Esophagus (tissue), 2 donors: Measurements from ENCODE around the gene PI4KA. TPM values are rescaled to one million over a fixed set of nuclear protein-coding genes. Genes with fewer than 3 reads are reported as not detected.
A peak's percentile ranks its signal among the peaks of the same experiment; 100 is the strongest.

Experiments
- H3K27ac ChIP-seq, 2 donors: one replicate each; pipeline ENCODE4 v1.5.1; 2013; ENCODE audit warnings: low read depth in 2 of 2, mild to moderate bottlenecking in 2 of 2, inconsistent platforms in 1 of 2, low read length in 1 of 2, moderate library complexity in 1 of 2
- H3K27me3 ChIP-seq, 2 donors: one replicate each; pipeline ENCODE4 v1.6.1; 2013; ENCODE audit warnings: low read length in 2 of 2, control low read depth in 1 of 2, mild to moderate bottlenecking in 1 of 2; ENCODE audit not compliant: insufficient read depth in 2 of 2, control insufficient read depth in 1 of 2
- H3K36me3 ChIP-seq, 2 donors: one replicate each; pipeline ENCODE4 v1.6.1; 2013; ENCODE audit warnings: low read length in 1 of 2; ENCODE audit not compliant: control insufficient read depth in 2 of 2, insufficient read depth in 2 of 2
- H3K4me1 ChIP-seq, 2 donors: one replicate each; pipeline ENCODE4 v1.6.1; 2013; ENCODE audit warnings: low read length in 1 of 2; ENCODE audit not compliant: control insufficient read depth in 2 of 2, insufficient read depth in 2 of 2
- H3K4me3 ChIP-seq, 2 donors: one replicate each; pipeline ENCODE4 v1.5.1; 2013; ENCODE audit warnings: low read length in 2 of 2, mild to moderate bottlenecking in 2 of 2, low read depth in 1 of 2, moderate library complexity in 1 of 2
- H3K9me3 ChIP-seq, 2 donors: one replicate each; pipeline ENCODE4 v1.6.1; 2013; ENCODE audit warnings: mild to moderate bottlenecking in 2 of 2, low read depth in 1 of 2, low read length in 1 of 2, moderate library complexity in 1 of 2; ENCODE audit not compliant: control insufficient read depth in 2 of 2, insufficient read depth in 1 of 2
- WGBS, 2 donors: extraction: QIAGEN DNeasy Blood & Tissue Kit; methylation state at CpG; one replicate each; pipeline ENCODE4 v1.1.7; 2013; 5-methylcytosine and 5-hydroxymethylcytosine counted together
- polyA plus RNA-seq, 2 donors: library from polyadenylated mRNA; stranded (reverse); fragments of 200-250 nt; gene quantifications; one replicate each; pipeline ENCODE4 v1.2.3, GENCODE V29; 2013
- donor health status: healthy with polysubstance abuse.
- donor health status: Bipolar disorder and iron deficiency.

PI4KA gene
- polyA plus RNA-seq, 2 donors = 21.4 to 22.8 TPM

GRCh38 chr22:20865875-20866445 is 7.3 kb upstream of the PI4KA start:
- Histone ChIP-seq H3K9me3 (no peaks in the 10 kb centered on the region), H3K4me1 (peaks cover 0 to 6% of the 10 kb centered on the region in 2 donors), H3K27me3 (no peaks in the 10 kb centered on the region), H3K4me3 (no peak overlapping the region), H3K36me3 (peaks cover 0 to 13% of the 10 kb centered on the region in 2 donors), H3K27ac (no peak overlapping the region)
- WGBS, 2 donors = 90 to 95% methylated on average over 8 of the region's 8 CpGs

GRCh38 chr22:20865331-20865730 is 6.7 kb upstream of the PI4KA start:
- Histone ChIP-seq H3K27me3 (no peaks in the 10 kb centered on the region), H3K9me3 (no peaks in the 10 kb centered on the region), H3K36me3 (peaks cover 0 to 11% of the 10 kb centered on the region in 2 donors), H3K4me3 (no peak overlapping the region), H3K4me1 (peaks cover 0 to 6% of the 10 kb centered on the region in 2 donors), H3K27ac (no peak overlapping the region)
- 85 to 90% methylated on average over 3 of the region's 3 CpGs for WGBS, 2 donors

- 86 to 92% methylated on average over 12 of the region's 12 CpGs for WGBS, 2 donors
- Histone ChIP-seq H3K4me1 (peaks cover 0 to 6% of the 10 kb centered on the region in 2 donors), H3K4me3 (no peak overlapping the region), H3K36me3 (peaks cover 0 to 11% of the 10 kb centered on the region in 2 donors), H3K27ac (no peak overlapping the region), H3K9me3 (no peaks in the 10 kb centered on the region), H3K27me3 (no peaks in the 10 kb centered on the region)
Measured at GRCh38 chr22:20864186-20864908, 5.7 kb upstream of the PI4KA start.

- no peak overlapping the region for H3K27ac ChIP-seq
- no peak overlapping the region for H3K4me3 ChIP-seq
- H3K4me1 ChIP-seq = peaks cover 0 to 6% of the 10 kb centered on the region in 2 donors
- no peaks in the 10 kb centered on the region for H3K9me3 ChIP-seq
- peaks cover 0 to 9% of the 10 kb centered on the region in 2 donors for H3K36me3 ChIP-seq
- no peaks in the 10 kb centered on the region for H3K27me3 ChIP-seq
- WGBS, 2 donors = 85 to 87% methylated on average over 4 of the region's 4 CpGs
Measured at GRCh38 chr22:20863366-20863765, 4.8 kb upstream of the PI4KA start.

- Histone ChIP-seq H3K4me1 (peaks cover 0 to 9% of the 10 kb centered on the region in 2 donors), H3K36me3 (peaks cover 0 to 9% of the 10 kb centered on the region in 2 donors), H3K4me3 (no peak overlapping the region), H3K9me3 (no peaks in the 10 kb centered on the region), H3K27ac (no peak overlapping the region), H3K27me3 (no peaks in the 10 kb centered on the region)
- whole genome bisulfite sequencing, 2 donors = 96 to 100% methylated on average over 2 of the region's 2 CpGs
Measured at GRCh38 chr22:20862540-20862939, 3.9 kb upstream of the PI4KA start.

- peaks cover 0 to 2% of the 10 kb centered on the region in 2 donors for H3K36me3 ChIP-seq
- H3K4me1 ChIP-seq = peaks cover 0 to 10% of the 10 kb centered on the region in 2 donors
- H3K27me3 ChIP-seq = no peaks in the 10 kb centered on the region
- H3K9me3 ChIP-seq = no peaks in the 10 kb centered on the region
- H3K4me3 ChIP-seq = peak overlapping the region; percentile 68 to 90
- peak overlapping the region in 1 of 2 donors; percentile 83 for H3K27ac ChIP-seq
- 27 to 28% methylated on average over 8 of the region's 8 CpGs for WGBS, 2 donors
Measured at GRCh38 chr22:20859615-20860014, 1.0 kb upstream of the PI4KA start.

GRCh38 chr22:20857838-20858614 is 585 bp downstream of the PI4KA start:
- Histone ChIP-seq H3K4me1 (peaks cover 0 to 13% of the 10 kb centered on the region in 2 donors), H3K27ac (peak overlapping the region; percentile 88 to 89), H3K36me3 (no peaks in the 10 kb centered on the region)

GRCh38 chr22:20857247-20857643 is 1.4 kb downstream of the PI4KA start:
- Histone ChIP-seq H3K9me3 (no peaks in the 10 kb centered on the region), H3K4me1 (peaks cover 0 to 12% of the 10 kb centered on the region in 2 donors), H3K4me3 (peak overlapping the region in 1 of 2 donors; percentile 68), H3K36me3 (no peaks in the 10 kb centered on the region), H3K27me3 (no peaks in the 10 kb centered on the region), H3K27ac (no peak overlapping the region)
- 39 to 42% methylated on average over 7 of the region's 7 CpGs for WGBS, 2 donors

More at GRCh38 chr22:20857838-20858614, 585 bp downstream of the PI4KA start:
- H3K27me3 ChIP-seq = no peaks in the 10 kb centered on the region
- 1% methylated on average over 34 to 38 of the region's 38 CpGs for WGBS, 2 donors
- H3K4me3 ChIP-seq = peak overlapping the region; percentile 68 to 90
- H3K9me3 ChIP-seq = no peaks in the 10 kb centered on the region

GRCh38 chr22:20853236-20853660 is 5.4 kb downstream of the PI4KA start:
- Histone ChIP-seq H3K27me3 (no peaks in the 10 kb centered on the region), H3K4me1 (peaks cover 0 to 11% of the 10 kb centered on the region in 2 donors), H3K36me3 (no peaks in the 10 kb centered on the region), H3K9me3 (no peaks in the 10 kb centered on the region), H3K27ac (peak overlapping the region in 1 of 2 donors; percentile 24), H3K4me3 (no peak overlapping the region)
- WGBS, 2 donors = 87 to 92% methylated on average over 3 of the region's 3 CpGs
